Mucosa of stomach (tissue), 1 donor: ENCODE results near the gene PTPRCAP.

Source experiments
- H3K27me3 ChIP-seq: one replicate; pipeline ENCODE4 v1.7.0; 2013; ENCODE audit warnings: mild to moderate bottlenecking, low read length; ENCODE audit not compliant: control insufficient read depth, insufficient read depth
- H3K36me3 ChIP-seq: one replicate; pipeline ENCODE4 v1.7.0; 2013; ENCODE audit warnings: low read length; ENCODE audit not compliant: control insufficient read depth, insufficient read depth
- H3K4me1 ChIP-seq: one replicate; pipeline ENCODE4 v1.7.0; 2013; ENCODE audit warnings: mild to moderate bottlenecking, low read length; ENCODE audit not compliant: control insufficient read depth, insufficient read depth
- H3K4me3 ChIP-seq: one replicate; pipeline ENCODE4 v1.7.0; 2013; ENCODE audit warnings: low read length
- H3K9ac ChIP-seq: one replicate; pipeline ENCODE4 v1.7.0; 2013; ENCODE audit warnings: mild to moderate bottlenecking, low read length, moderate library complexity
- H3K9me3 ChIP-seq: one replicate; pipeline ENCODE4 v1.7.0; 2013; ENCODE audit warnings: mild to moderate bottlenecking, low read length, moderate library complexity; ENCODE audit not compliant: control insufficient read depth
- donor health status: Pancreatic carcinoma.

PTPRCAP gene

GRCh38 chr11:67390947-67391303 is 46.6 kb downstream of the PTPRCAP start:
- Histone ChIP-seq H3K4me1 (peaks cover 11% of the 10 kb centered on the region), H3K36me3 (no peaks in the 10 kb centered on the region), H3K27me3 (no peaks in the 10 kb centered on the region), H3K9ac (peak overlapping the region; percentile 89), H3K4me3 (peak overlapping the region; percentile 82), H3K9me3 (no peaks in the 10 kb centered on the region)

- no peak overlapping the region for H3K9ac ChIP-seq
- no peak overlapping the region for H3K4me3 ChIP-seq
- no peaks in the 10 kb centered on the region for H3K27me3 ChIP-seq
- no peaks in the 10 kb centered on the region for H3K9me3 ChIP-seq
- H3K36me3 ChIP-seq: no peaks in the 10 kb centered on the region
- H3K4me1 ChIP-seq: peaks cover 11% of the 10 kb centered on the region
These were observed 48.0 kb downstream of the PTPRCAP start for GRCh38 chr11:67389477-67389876.

GRCh38 chr11:67387518-67387917 is 50.0 kb downstream of the PTPRCAP start:
- Histone ChIP-seq H3K4me1 (peaks cover 8% of the 10 kb centered on the region), H3K9ac (no peak overlapping the region), H3K27me3 (no peaks in the 10 kb centered on the region), H3K9me3 (no peaks in the 10 kb centered on the region), H3K4me3 (no peak overlapping the region), H3K36me3 (no peaks in the 10 kb centered on the region)

DNA sequence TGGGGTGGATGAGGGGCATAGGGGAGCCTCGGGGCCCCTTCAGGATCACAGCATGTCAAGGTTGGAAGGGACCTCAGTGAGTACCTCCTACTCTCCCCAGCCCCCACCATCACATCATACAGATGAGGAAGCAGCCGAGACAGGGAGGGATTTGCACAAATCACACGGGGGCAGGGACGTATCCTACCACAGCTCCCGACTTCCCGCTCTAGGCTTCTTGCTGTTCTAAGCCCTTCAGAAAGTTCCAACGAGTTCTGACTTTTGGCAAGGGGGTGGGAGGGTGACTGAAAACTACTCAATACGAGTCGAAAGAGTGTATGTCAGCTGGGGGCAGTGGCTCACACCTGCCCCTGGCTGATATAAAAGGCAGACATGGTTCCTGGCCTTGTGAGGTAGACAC is 50.4 kb downstream of the PTPRCAP start:
- Histone ChIP-seq H3K36me3 (no peaks in the 10 kb centered on the region), H3K9me3 (no peaks in the 10 kb centered on the region), H3K4me1 (peaks cover 10% of the 10 kb centered on the region), H3K27me3 (no peaks in the 10 kb centered on the region), H3K4me3 (no peak overlapping the region), H3K9ac (no peak overlapping the region)
